Adipocyte (in vitro differentiated cells): ENCODE data around the gene CHMP6.

Experiments used
- DNase-seq: peaks from one replicate; pipeline ENCODE4 v3.0.0-alpha.2; 2015; ENCODE audit warnings: low read depth
- H3K27me3 ChIP-seq: replicated peaks from 2 replicates; pipeline ENCODE4 v1.7.0; 2013; ENCODE audit warnings: mild to moderate bottlenecking, low read length, moderate library complexity; ENCODE audit not compliant: control insufficient read depth, insufficient read depth
- H3K36me3 ChIP-seq: 2 replicates; pipeline ENCODE4 v1.7.0; 2013; ENCODE audit warnings: low read length, mild to moderate bottlenecking, moderate library complexity; ENCODE audit not compliant: control insufficient read depth, insufficient read depth, severe bottlenecking
- H3K4me1 ChIP-seq: 2 replicates; pipeline ENCODE4 v1.7.0; 2013; ENCODE audit warnings: mild to moderate bottlenecking, low read length, moderate library complexity; ENCODE audit not compliant: control insufficient read depth, insufficient read depth
- H3K4me3 ChIP-seq: 2 replicates; pipeline ENCODE4 v1.7.0; 2013; ENCODE audit warnings: mild to moderate bottlenecking, low read length, moderate library complexity
- H3K9ac ChIP-seq: 2 replicates; pipeline ENCODE4 v1.7.0; 2013; ENCODE audit warnings: mild to moderate bottlenecking, low read length, moderate library complexity
- H3K9me3 ChIP-seq: 2 replicates; pipeline ENCODE4 v1.7.0; 2013; ENCODE audit warnings: mild to moderate bottlenecking, low read length, moderate library complexity; ENCODE audit not compliant: control insufficient read depth

Gene CHMP6

GRCh38 chr17:80967404-80967872 lies 24.2 kb upstream of the CHMP6 start:
- H3K4me3 ChIP-seq = no peak overlapping the region
- peaks cover 13% of the 10 kb centered on the region for H3K36me3 ChIP-seq
- H3K9ac ChIP-seq = no peak overlapping the region

GRCh38 chr17:80968602-80969029 lies 23.0 kb upstream of the CHMP6 start:
- Histone ChIP-seq H3K9ac (peak overlapping the region; percentile 14), H3K4me3 (peak overlapping the region; percentile 8), H3K9me3 (no peaks in the 10 kb centered on the region), H3K36me3 (peaks cover 13% of the 10 kb centered on the region), H3K27me3 (peaks cover 28% of the 10 kb centered on the region), H3K4me1 (peaks cover 20% of the 10 kb centered on the region)
- DNase-seq = peak; percentile 70

More at GRCh38 chr17:80967404-80967872, 24.2 kb upstream of the CHMP6 start:
- Histone ChIP-seq H3K4me1 (peaks cover 20% of the 10 kb centered on the region), H3K27me3 (peaks cover 27% of the 10 kb centered on the region), H3K9me3 (no peaks in the 10 kb centered on the region)
- no peak for DNase-seq

GRCh38 chr17:80969030-80969673 lies 22.5 kb upstream of the CHMP6 start:
- Histone ChIP-seq H3K27me3 (peaks cover 31% of the 10 kb centered on the region), H3K9ac (peak overlapping the region; percentile 14), H3K36me3 (peaks cover 13% of the 10 kb centered on the region), H3K4me1 (peaks cover 20% of the 10 kb centered on the region), H3K4me3 (peak overlapping the region; percentile 8), H3K9me3 (no peaks in the 10 kb centered on the region)
- no peak for DNase-seq

- Histone ChIP-seq H3K27me3 (peaks cover 31% of the 10 kb centered on the region), H3K36me3 (peaks cover 11% of the 10 kb centered on the region), H3K9ac (no peak overlapping the region), H3K9me3 (no peaks in the 10 kb centered on the region), H3K4me1 (peaks cover 20% of the 10 kb centered on the region), H3K4me3 (no peak overlapping the region)
- no peak for DNase-seq
Measured at GRCh38 chr17:80969674-80970043, 22.0 kb upstream of the CHMP6 start.

- Histone ChIP-seq H3K9me3 (no peaks in the 10 kb centered on the region), H3K9ac (no peak overlapping the region), H3K36me3 (peaks cover 6% of the 10 kb centered on the region), H3K4me3 (no peak overlapping the region), H3K27me3 (peaks cover 31% of the 10 kb centered on the region), H3K4me1 (peaks cover 20% of the 10 kb centered on the region)
- no peak for DNase-seq
Measured at GRCh38 chr17:80970044-80970761, 21.4 kb upstream of the CHMP6 start.

- Histone ChIP-seq H3K4me1 (peaks cover 20% of the 10 kb centered on the region), H3K9ac (no peak overlapping the region), H3K36me3 (no peaks in the 10 kb centered on the region), H3K9me3 (no peaks in the 10 kb centered on the region), H3K27me3 (peaks cover 31% of the 10 kb centered on the region), H3K4me3 (no peak overlapping the region)
- DNase-seq = no peak
Measured at GRCh38 chr17:80970762-80971703, 20.6 kb upstream of the CHMP6 start.

- Histone ChIP-seq H3K36me3 (no peaks in the 10 kb centered on the region), H3K27me3 (peaks cover 31% of the 10 kb centered on the region), H3K9ac (no peak overlapping the region), H3K4me3 (no peak overlapping the region), H3K4me1 (peaks cover 20% of the 10 kb centered on the region), H3K9me3 (no peaks in the 10 kb centered on the region)
- no peak for DNase-seq
Measured at GRCh38 chr17:80971704-80972304, 19.8 kb upstream of the CHMP6 start.

- Histone ChIP-seq H3K27me3 (peaks cover 11% of the 10 kb centered on the region), H3K36me3 (no peaks in the 10 kb centered on the region), H3K9me3 (no peaks in the 10 kb centered on the region), H3K4me1 (no peaks in the 10 kb centered on the region), H3K9ac (no peak overlapping the region), H3K4me3 (no peak overlapping the region)
- no peak for DNase-seq
Measured at GRCh38 chr17:80976701-80977100, 14.9 kb upstream of the CHMP6 start.

- Histone ChIP-seq H3K4me3 (no peak overlapping the region), H3K9me3 (no peaks in the 10 kb centered on the region), H3K4me1 (no peaks in the 10 kb centered on the region), H3K9ac (no peak overlapping the region), H3K36me3 (no peaks in the 10 kb centered on the region), H3K27me3 (peaks cover 6% of the 10 kb centered on the region)
- no peak for DNase-seq
Measured at GRCh38 chr17:80977172-80977571, 14.5 kb upstream of the CHMP6 start.

GRCh38 chr17:80978499-80979497 lies 12.8 kb upstream of the CHMP6 start:
- H3K4me1 ChIP-seq = no peaks in the 10 kb centered on the region
- DNase-seq = no peak
- no peak overlapping the region for H3K9ac ChIP-seq
- H3K36me3 ChIP-seq = no peaks in the 10 kb centered on the region
- no peaks in the 10 kb centered on the region for H3K9me3 ChIP-seq
- H3K4me3 ChIP-seq = no peak overlapping the region
- H3K27me3 ChIP-seq = peaks cover 2% of the 10 kb centered on the region
